NCI-H345 treated with DMSO at 0.1 percent for 48 hours (cell line): ENCODE results near the gene ABTB2.

Experiments used
- DNase-seq: peaks from one replicate; lab custom pipeline; 2025; ENCODE audit not compliant: unreplicated experiment; lab: John Stamatoyannopoulos, UW

Gene ABTB2

GRCh38 chr11:34176751-34177209 lies 181.0 kb downstream of the ABTB2 start:
- peak; percentile 19 for DNase-seq

- DNase-seq: no peak
Observed at GRCh38 chr11:34175284-34176019, 182.4 kb downstream of the ABTB2 start.

- DNase-seq: peak; percentile 67
Observed at GRCh38 chr11:34174412-34175041, 183.3 kb downstream of the ABTB2 start.

GRCh38 chr11:34173050-34173449 lies 184.8 kb downstream of the ABTB2 start:
- DNase-seq: no peak

- no peak for DNase-seq
Observed at GRCh38 chr11:34169686-34170085, 188.1 kb downstream of the ABTB2 start.

GRCh38 chr11:34168642-34169420 lies 189.0 kb downstream of the ABTB2 start:
- no peak for DNase-seq

- no peak for DNase-seq
Observed at GRCh38 chr11:34167961-34168360, 189.8 kb downstream of the ABTB2 start.

- no peak for DNase-seq
Observed at GRCh38 chr11:34166806-34167740, 190.7 kb downstream of the ABTB2 start.

- no peak for DNase-seq
Observed at GRCh38 chr11:34165786-34166555, 191.8 kb downstream of the ABTB2 start.

- no peak for DNase-seq
Observed at GRCh38 chr11:34165121-34165520, 192.7 kb downstream of the ABTB2 start.

- no peak for DNase-seq
Observed at GRCh38 chr11:34162856-34163255, 195.0 kb downstream of the ABTB2 start.

GRCh38 chr11:34162493-34162820 lies 195.4 kb downstream of the ABTB2 start:
- no peak for DNase-seq

- no peak for DNase-seq
Observed at GRCh38 chr11:34161812-34162492, 195.9 kb downstream of the ABTB2 start.

- no peak for DNase-seq
Observed at GRCh38 chr11:34161361-34161760, 196.4 kb downstream of the ABTB2 start.

- DNase-seq: no peak
Observed at GRCh38 chr11:34160791-34161190, 197.0 kb downstream of the ABTB2 start.

- no peak for DNase-seq
Observed at GRCh38 chr11:34160049-34160721, 197.6 kb downstream of the ABTB2 start.

GRCh38 chr11:34158661-34159060 lies 199.1 kb downstream of the ABTB2 start:
- DNase-seq: no peak

- DNase-seq: no peak
Observed at GRCh38 chr11:34157163-34157562, 200.6 kb downstream of the ABTB2 start.

- DNase-seq: no peak
Observed at GRCh38 chr11:34155757-34156062, 202.1 kb downstream of the ABTB2 start.
